PFSK-1 (cell line): Measurements from ENCODE around the gene EMX1.

ENCODE experiments used
- FOXP2 ChIP-seq: optimal IDR thresholded peaks from 2 replicates; pipeline ENCODE3; 2011; ENCODE audit warnings: borderline replicate concordance, control low read depth, inconsistent platforms; ENCODE audit not compliant: insufficient read depth; ENCODE audit errors: extremely low read length, extremely low read depth
- POLR2AphosphoS5 ChIP-seq: IDR thresholded peaks from 2 replicates; pipeline ENCODE4 v1.6.1; 2012; ENCODE audit warnings: low read depth, mild to moderate bottlenecking, control low read depth, low read length, moderate library complexity
- TAF1 ChIP-seq: IDR thresholded peaks from 2 replicates; pipeline ENCODE4 v1.6.1; 2012; ENCODE audit warnings: low read length, control low read depth, borderline replicate concordance; ENCODE audit not compliant: insufficient read depth

DNA sequence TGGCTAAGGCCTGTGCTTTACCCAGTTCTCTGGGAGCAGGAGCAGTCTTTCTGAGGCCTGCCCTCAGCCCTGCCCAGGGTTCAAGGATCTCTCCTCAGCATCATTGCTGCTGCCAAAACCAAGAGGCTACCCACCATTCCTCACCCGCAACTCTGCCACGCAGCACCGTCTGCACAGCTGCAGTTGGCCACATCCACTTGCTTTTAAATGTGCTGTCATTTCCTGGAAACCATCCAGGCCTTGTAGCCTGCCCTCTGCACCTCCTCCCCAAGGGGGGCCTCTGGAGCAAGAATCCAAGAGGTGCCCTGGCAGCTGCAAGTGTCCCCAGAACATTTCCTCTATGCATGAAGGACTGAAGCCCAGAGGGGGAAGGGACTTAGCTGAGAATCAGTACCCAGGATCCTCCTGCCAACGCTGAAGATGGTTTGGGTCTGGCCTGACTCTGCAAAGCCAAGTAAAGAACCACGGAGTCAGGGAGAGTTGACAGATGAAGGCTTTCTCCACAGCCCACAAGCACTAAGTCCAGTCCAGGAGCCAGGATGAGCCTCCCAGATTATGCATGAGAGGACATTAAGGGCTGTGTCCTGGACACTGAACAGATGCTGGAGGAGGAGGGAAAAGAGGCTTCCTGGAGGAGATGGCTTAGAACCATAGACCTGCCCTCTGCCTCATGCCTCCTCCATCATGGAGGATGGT is 14.9 kb downstream of the EMX1 start:
- TF ChIP-seq POLR2AphosphoS5 (no peak), FOXP2 (no peak), TAF1 (no peak)
